ENCODE data around the gene TGFA.

TGFA gene

DNA sequence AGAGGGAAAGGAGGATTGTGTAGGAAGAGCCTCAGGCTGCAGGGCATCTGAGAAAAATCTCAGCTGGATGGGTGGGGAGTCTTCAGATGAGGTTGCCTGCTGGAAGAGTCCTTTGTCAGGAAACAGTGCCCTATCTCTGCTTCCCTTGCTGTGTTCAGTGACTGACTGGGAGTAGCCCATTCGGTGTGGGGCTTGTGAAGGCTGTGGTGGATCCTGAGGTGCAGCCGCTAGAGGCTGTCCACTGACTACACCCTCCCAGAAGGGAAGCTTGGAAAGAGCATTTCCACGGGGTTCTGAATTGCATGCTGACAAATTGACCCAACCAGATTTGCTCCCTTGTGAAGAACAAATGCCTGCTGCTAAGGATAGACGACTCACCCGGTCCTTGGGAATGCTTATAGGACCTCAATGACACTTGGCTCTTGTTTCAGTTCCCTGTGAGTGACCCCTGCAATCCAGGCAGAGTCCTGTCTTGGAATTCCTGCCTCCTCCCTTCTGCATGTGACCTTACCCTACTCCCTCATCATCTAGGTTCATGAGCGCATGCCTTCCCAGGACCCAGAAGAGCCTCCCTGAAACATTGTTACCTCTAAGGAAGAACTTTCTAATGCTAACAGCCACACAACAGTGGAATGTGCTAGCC lies 142.0 kb downstream of the TGFA start:
- H3K4me3 ChIP-seq (replicated peaks; ENCODE audit: low read depth, low read length), result no peak overlapping the region
- TF ChIP-seq, protein P1, sequence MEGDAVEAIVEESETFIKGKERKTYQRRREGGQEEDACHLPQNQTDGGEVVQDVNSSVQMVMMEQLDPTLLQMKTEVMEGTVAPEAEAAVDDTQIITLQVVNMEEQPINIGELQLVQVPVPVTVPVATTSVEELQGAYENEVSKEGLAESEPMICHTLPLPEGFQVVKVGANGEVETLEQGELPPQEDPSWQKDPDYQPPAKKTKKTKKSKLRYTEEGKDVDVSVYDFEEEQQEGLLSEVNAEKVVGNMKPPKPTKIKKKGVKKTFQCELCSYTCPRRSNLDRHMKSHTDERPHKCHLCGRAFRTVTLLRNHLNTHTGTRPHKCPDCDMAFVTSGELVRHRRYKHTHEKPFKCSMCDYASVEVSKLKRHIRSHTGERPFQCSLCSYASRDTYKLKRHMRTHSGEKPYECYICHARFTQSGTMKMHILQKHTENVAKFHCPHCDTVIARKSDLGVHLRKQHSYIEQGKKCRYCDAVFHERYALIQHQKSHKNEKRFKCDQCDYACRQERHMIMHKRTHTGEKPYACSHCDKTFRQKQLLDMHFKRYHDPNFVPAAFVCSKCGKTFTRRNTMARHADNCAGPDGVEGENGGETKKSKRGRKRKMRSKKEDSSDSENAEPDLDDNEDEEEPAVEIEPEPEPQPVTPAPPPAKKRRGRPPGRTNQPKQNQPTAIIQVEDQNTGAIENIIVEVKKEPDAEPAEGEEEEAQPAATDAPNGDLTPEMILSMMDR (IDR thresholded peaks at IDR 0.05; ENCODE audit: low read length, missing control alignments), result no peak
- no peak for DNase-seq (ENCODE audit: low read depth)

DNA sequence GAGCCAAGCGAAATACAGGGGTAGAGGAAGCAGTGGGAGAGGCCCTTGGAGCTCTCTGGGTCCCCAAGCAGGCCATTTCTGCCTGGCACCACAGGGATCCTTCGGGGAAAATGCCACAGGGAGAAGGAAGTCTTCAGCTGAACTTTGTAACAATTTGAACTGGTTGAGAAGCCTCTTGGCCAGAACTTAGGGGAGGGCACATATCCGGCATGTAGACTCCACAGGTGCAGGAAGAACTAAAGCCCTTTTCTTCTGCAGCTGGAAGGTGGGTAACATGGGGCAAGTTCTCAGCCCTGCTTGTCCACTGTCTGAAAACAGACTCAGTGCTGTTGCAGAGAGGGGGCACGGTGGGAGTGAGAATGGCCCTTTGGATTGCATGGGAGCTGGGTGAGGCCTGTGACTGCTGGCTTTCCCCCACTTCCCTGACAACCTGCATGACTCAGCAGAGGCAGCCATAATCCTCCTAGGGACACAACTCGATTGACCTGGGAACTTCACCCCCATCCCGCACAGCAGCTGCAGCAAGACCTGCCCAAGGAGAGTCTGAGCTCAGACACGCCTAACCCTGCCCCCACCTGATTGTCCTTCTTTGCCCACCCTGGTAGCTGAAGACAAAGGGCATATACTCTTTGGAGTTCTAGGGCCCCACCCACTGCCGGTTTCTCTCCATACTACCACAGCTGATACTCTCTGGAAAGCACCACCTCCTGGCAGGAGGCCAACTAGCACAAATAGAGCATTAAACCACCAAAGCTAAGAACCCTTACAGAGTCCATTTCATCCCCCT lies 150.2 kb downstream of the TGFA start:
- TF ChIP-seq, protein P1 (IDR thresholded peaks at IDR 0.05; ENCODE audit: low read length, missing control alignments), result no peak
- no peak for DNase-seq (ENCODE audit: low read depth)
- H3K4me3 ChIP-seq (replicated peaks; ENCODE audit: low read depth, low read length), result no peak overlapping the region

DNA sequence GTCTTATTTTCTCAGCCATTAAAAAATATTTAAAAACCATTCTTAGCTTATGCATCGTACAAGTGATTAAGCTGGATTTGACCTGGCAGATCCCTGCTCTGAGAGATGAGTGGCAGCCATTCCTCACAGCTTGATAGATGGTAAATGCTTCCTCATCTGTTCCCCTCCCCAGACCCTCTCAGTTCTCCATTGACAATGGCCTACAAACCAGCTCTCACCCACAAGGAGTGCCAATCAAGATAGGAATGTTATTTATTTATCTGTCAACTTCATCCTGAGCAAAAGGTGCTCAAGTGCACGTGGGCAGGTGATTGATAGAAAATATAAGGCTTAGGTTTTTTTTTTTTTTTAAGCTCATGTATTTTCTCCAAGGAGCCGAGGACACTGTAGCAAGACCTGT lies 153.1 kb downstream of the TGFA start:
- TF ChIP-seq, protein P1 (IDR thresholded peaks at IDR 0.05; ENCODE audit: low read length, missing control alignments), result no peak
- no peak for DNase-seq (ENCODE audit: low read depth)
- no peak overlapping the region for H3K4me3 ChIP-seq (replicated peaks; ENCODE audit: low read depth, low read length)

DNA sequence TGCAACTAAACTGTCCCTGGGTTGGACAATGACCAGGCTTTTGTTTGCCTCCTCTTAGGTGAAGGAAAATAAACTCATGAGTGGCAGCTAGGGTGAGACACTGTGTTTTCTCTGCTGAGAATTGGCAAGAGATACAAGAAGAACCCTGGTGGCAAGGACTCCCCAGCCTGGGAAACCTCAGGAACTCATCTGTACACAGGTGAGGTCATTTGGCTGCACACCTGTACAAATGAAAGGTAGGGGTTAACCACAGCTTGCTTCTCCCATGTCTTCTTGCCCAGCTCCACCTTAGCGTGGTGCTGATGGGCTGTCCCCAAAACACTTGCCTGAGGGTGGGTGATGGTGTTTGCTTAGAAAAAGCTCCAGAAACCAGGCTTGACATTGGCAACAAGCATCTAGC lies 154.6 kb downstream of the TGFA start:
- H3K4me3 ChIP-seq (replicated peaks; ENCODE audit: low read depth, low read length), result no peak overlapping the region
- DNase-seq (ENCODE audit: low read depth), result no peak
- TF ChIP-seq, protein P1 (IDR thresholded peaks at IDR 0.05; ENCODE audit: low read length, missing control alignments), result no peak

Measured in fibroblast of pulmonary artery (primary cell).